HCT116 (cell line): Measurements from ENCODE around the gene IMMP2L. TPM values are rescaled to one million over a fixed set of nuclear protein-coding genes. Genes with fewer than 3 reads are reported as not detected.

ENCODE experiments used
- ATAC-seq: fragments of 200-7000 bp; cut with Tn5 transposase; 2 replicates; pipeline ENCODE4 v1.9.1; 2020; ENCODE audit warnings: mild to moderate bottlenecking, moderate library complexity
- BruUV-seq: library from RNA; stranded (reverse); fragments of 400-500 nt; replicated peaks from 2 replicates; lab custom pipeline; 2021; lab: Mats Ljungman, UMichigan
- CTCF ChIA-PET: fragments of 300-600 bp; sonication (Branson Sonifier 250); formaldehyde crosslinking; loops from one replicate; lab custom pipeline; 2021; ENCODE audit warnings: antibody characterized with exemption; lab: Charles Lee
- POLR2A ChIA-PET: fragments of 300-600, 350-600 bp; sonication (Branson Sonifier 250); formaldehyde crosslinking; loops from one replicate; lab custom pipeline; 2021; ENCODE audit warnings: antibody characterized with exemption; lab: Charles Lee
- RAD21 ChIA-PET, 2 experiments: fragments of 300-600 bp; sonication (Branson Sonifier 250); formaldehyde crosslinking; loops; one replicate each; lab custom pipeline; 2023; ENCODE audit warnings: low total read pairs in 2 of 2; ENCODE audit not compliant: uncharacterized antibody in 2 of 2, unreplicated experiment in 2 of 2, low non-redundant PET in 1 of 2; lab: Charles Lee
- DNase-seq: peaks from one replicate; pipeline ENCODE4 v3.0.0-alpha.2; 2010; ENCODE audit warnings: low read depth, low spot score
- H2AFZ ChIP-seq: fragments of 200-600 bp; shearing (Covaris generic), sonication (generic); 2 replicates; pipeline ENCODE4 v1.6.1; 2017; ENCODE audit warnings: low read depth, mixed run types, mixed read lengths, antibody characterized with exemption, low read length; ENCODE audit not compliant: poor library complexity, severe bottlenecking
- H3K27ac ChIP-seq: 2 replicates; pipeline ENCODE4 v1.5.1; 2012; ENCODE audit warnings: low read depth, low read length
- H3K27me3 ChIP-seq: fragments of 200-600 bp; sonication (generic); 2 replicates; pipeline ENCODE4 v1.6.1; 2016; ENCODE audit warnings: mixed run types, low read length, mixed read lengths; ENCODE audit not compliant: insufficient read depth
- H3K36me3 ChIP-seq, 2 experiments: fragments of 200-500 bp in 1 of 2; fragments of 200-600 bp in 1 of 2; sonication (Bioruptor generic) in 1 of 2; sonication (generic) in 1 of 2; 2 replicates each; pipeline versions ENCODE4 v1.5.1 to v1.6.1; 2014 to 2016; ENCODE audit warnings: low read length in 2 of 2, inconsistent platforms in 1 of 2, mixed read lengths in 1 of 2, mixed run types in 1 of 2; ENCODE audit not compliant: insufficient read depth in 2 of 2, control insufficient read depth in 1 of 2
- H3K4me1 ChIP-seq, 2 experiments: fragments of 200-600 bp in 1 of 2; sonication (generic) in 1 of 2; 2 replicates each; pipeline versions ENCODE4 v1.5.1 to v1.6.1; 2012 to 2017; ENCODE audit warnings: low read length in 2 of 2, inconsistent platforms in 1 of 2, mild to moderate bottlenecking in 1 of 2, mixed read lengths in 1 of 2, mixed run types in 1 of 2, moderate library complexity in 1 of 2; ENCODE audit not compliant: insufficient read depth in 2 of 2, control insufficient read depth in 1 of 2
- H3K4me2 ChIP-seq: fragments of 200-600 bp; sonication (generic); 2 replicates; pipeline ENCODE4 v1.6.1; 2017; ENCODE audit warnings: mixed run types, low read length, mixed read lengths
- H3K4me3 ChIP-seq, 2 experiments: fragments of 200-600 bp in 1 of 2; sonication (generic) in 1 of 2; replicated peaks in 1 of 2; 2 replicates each; pipeline ENCODE4 v1.5.1; 2011 to 2016; ENCODE audit warnings: low read length in 2 of 2, control low read depth in 1 of 2, low read depth in 1 of 2, mild to moderate bottlenecking in 1 of 2, mixed read lengths in 1 of 2, mixed run types in 1 of 2
- H3K79me2 ChIP-seq: fragments of 200-600 bp; sonication (generic); 2 replicates; pipeline ENCODE4 v1.6.1; 2017; ENCODE audit warnings: mild to moderate bottlenecking, mixed run types, low read length, moderate library complexity, mixed read lengths; ENCODE audit not compliant: insufficient read depth
- H3K9ac ChIP-seq: fragments of 200-600 bp; sonication (generic); 2 replicates; pipeline ENCODE4 v1.6.1; 2016; ENCODE audit warnings: low read length, mixed read lengths
- H3K9me2 ChIP-seq: fragments of 200-600 bp; sonication (generic), shearing (Covaris generic); 2 replicates; pipeline ENCODE4 v1.6.1; 2017; ENCODE audit warnings: mixed run types, mild to moderate bottlenecking, moderate library complexity; ENCODE audit not compliant: insufficient read depth
- H3K9me3 ChIP-seq, 2 experiments: fragments of 200-500 bp in 1 of 2; fragments of 200-600 bp in 1 of 2; sonication (Bioruptor generic) in 1 of 2; sonication (generic) in 1 of 2; 2 replicates each; pipeline ENCODE4 v1.6.1; 2014 to 2017; ENCODE audit warnings: low read length in 2 of 2, mixed read lengths in 2 of 2, inconsistent platforms in 1 of 2, low read depth in 1 of 2, mild to moderate bottlenecking in 1 of 2, mixed run types in 1 of 2, moderate library complexity in 1 of 2; ENCODE audit not compliant: control insufficient read depth in 1 of 2, insufficient read depth in 1 of 2
- H4K20me1 ChIP-seq: fragments of 200-600 bp; sonication (generic), shearing (Covaris generic); 2 replicates; pipeline ENCODE4 v1.6.1; 2017; ENCODE audit warnings: mixed run types, mild to moderate bottlenecking, moderate library complexity; ENCODE audit not compliant: insufficient read depth
- CBX3 ChIP-seq: IDR thresholded peaks from 2 replicates; pipeline ENCODE4 v1.6.1; 2012; ENCODE audit warnings: low read depth
- CEBPB ChIP-seq: IDR thresholded peaks from 2 replicates; pipeline ENCODE4 v1.6.1; 2012; ENCODE audit warnings: low read depth
- CTCF ChIP-seq, 3 experiments: fragments of 200-600 bp in 1 of 3; sonication (generic) in 1 of 3; IDR thresholded peaks in 2 of 3; conservative IDR thresholded peaks in 1 of 3; 2 replicates each; pipeline ENCODE4 v1.5.1; 2012 to 2017; ENCODE audit warnings: low read depth in 2 of 3, low read length in 2 of 3, antibody characterized with exemption in 1 of 3, borderline replicate concordance in 1 of 3, control low read depth in 1 of 3, mild to moderate bottlenecking in 1 of 3, mixed read lengths in 1 of 3, mixed run types in 1 of 3, moderate library complexity in 1 of 3; ENCODE audit not compliant: insufficient read depth in 1 of 3
- EGR1 ChIP-seq: IDR thresholded peaks from 2 replicates; pipeline ENCODE4 v1.6.1; 2012; ENCODE audit warnings: low read depth
- EZH2 ChIP-seq: fragments of 200-600 bp; sonication (generic); IDR thresholded peaks from 2 replicates; pipeline ENCODE4 v1.6.1; 2017; ENCODE audit warnings: antibody characterized with exemption, mixed run types
- EZH2phosphoT487 ChIP-seq: fragments of 200-600 bp; IDR thresholded peaks from 2 replicates; pipeline ENCODE4 v1.6.1; 2018; ENCODE audit warnings: antibody characterized with exemption, borderline replicate concordance
- JUND ChIP-seq: IDR thresholded peaks from 2 replicates; pipeline ENCODE4 v1.6.1; 2012
- POLR2AphosphoS5 ChIP-seq: IDR thresholded peaks from 2 replicates; pipeline ENCODE4 v1.6.1; 2011; ENCODE audit warnings: mild to moderate bottlenecking, low read depth, low read length, moderate library complexity
- RAD21 ChIP-seq: IDR thresholded peaks from 2 replicates; pipeline ENCODE4 v1.6.1; 2012; ENCODE audit warnings: low read depth, mild to moderate bottlenecking
- REST ChIP-seq: IDR thresholded peaks from 2 replicates; pipeline ENCODE4 v1.6.1; 2012; ENCODE audit warnings: low read depth
- SIN3A ChIP-seq: IDR thresholded peaks from 2 replicates; pipeline ENCODE4 v1.6.1; 2012; ENCODE audit warnings: low read depth
- SP1 ChIP-seq: IDR thresholded peaks from 2 replicates; pipeline ENCODE4 v1.6.1; 2012; ENCODE audit warnings: low read depth
- SRF ChIP-seq: IDR thresholded peaks from 2 replicates; pipeline ENCODE4 v1.6.1; 2012; ENCODE audit warnings: low read depth
- TCF7L2 ChIP-seq: IDR thresholded peaks from 2 replicates; pipeline ENCODE4 v1.7.0; 2011; ENCODE audit warnings: borderline replicate concordance, inconsistent platforms; ENCODE audit not compliant: insufficient read depth, insufficient read length; ENCODE audit errors: extremely low read depth
- ZFX ChIP-seq: fragments of 450-650 bp; IDR thresholded peaks from 2 replicates; pipeline ENCODE4 v1.6.1; 2017
- ZNF274 ChIP-seq: fragments of 200-500 bp; sonication (Bioruptor generic); IDR thresholded peaks from 2 replicates; pipeline ENCODE4 v1.6.1; 2014; ENCODE audit warnings: mild to moderate bottlenecking, low read depth, low read length, inconsistent platforms
- intact Hi-C: fragments of 100-400 bp; cut with micrococcal nuclease; formaldehyde crosslinking; loops from 2 replicates; pipeline ENCODE4 v1.10.0; 2022
- total RNA-seq: library from RNA; stranded (reverse); gene quantifications from one replicate; pipeline ENCODE4 v1.2.1, GENCODE V29; 2021; ENCODE audit not compliant: unreplicated experiment
- TF ChIP-seq, protein P1 (sequence below): IDR thresholded peaks from 2 replicates; pipeline ENCODE4 v1.6.1; 2011; ENCODE audit warnings: mild to moderate bottlenecking, low read length, moderate library complexity; ENCODE audit not compliant: insufficient replicate concordance; ENCODE audit errors: extremely low read depth
- TF ChIP-seq, protein P2 (sequence below): IDR thresholded peaks from 2 replicates; pipeline ENCODE4 v1.6.1; 2012

Gene IMMP2L
- total RNA-seq, 1 experiment from 2014 or later, result 21.1 TPM

GRCh38 chr7:110759069-110759468 is 803.2 kb downstream of the IMMP2L start:
- no peaks in the 10 kb centered on the region for H3K4me1 ChIP-seq
- H3K27ac ChIP-seq, result no peak overlapping the region
- POLR2A ChIA-PET, result no interaction called here
- no peaks in the 10 kb centered on the region for H3K27me3 ChIP-seq
- H3K4me3 ChIP-seq, result no peak overlapping the region
- DNase-seq, result no peak
- no TSS peak for BruUV-seq
- H3K79me2 ChIP-seq, result no peaks in the 10 kb centered on the region
- no peak overlapping the region for H2AFZ ChIP-seq
- no peak for TF ChIP-seq SRF
- no peak for TF ChIP-seq POLR2AphosphoS5
- TF ChIP-seq JUND, result no peak
- TF ChIP-seq REST, result no peak
- TF ChIP-seq, protein P1, sequence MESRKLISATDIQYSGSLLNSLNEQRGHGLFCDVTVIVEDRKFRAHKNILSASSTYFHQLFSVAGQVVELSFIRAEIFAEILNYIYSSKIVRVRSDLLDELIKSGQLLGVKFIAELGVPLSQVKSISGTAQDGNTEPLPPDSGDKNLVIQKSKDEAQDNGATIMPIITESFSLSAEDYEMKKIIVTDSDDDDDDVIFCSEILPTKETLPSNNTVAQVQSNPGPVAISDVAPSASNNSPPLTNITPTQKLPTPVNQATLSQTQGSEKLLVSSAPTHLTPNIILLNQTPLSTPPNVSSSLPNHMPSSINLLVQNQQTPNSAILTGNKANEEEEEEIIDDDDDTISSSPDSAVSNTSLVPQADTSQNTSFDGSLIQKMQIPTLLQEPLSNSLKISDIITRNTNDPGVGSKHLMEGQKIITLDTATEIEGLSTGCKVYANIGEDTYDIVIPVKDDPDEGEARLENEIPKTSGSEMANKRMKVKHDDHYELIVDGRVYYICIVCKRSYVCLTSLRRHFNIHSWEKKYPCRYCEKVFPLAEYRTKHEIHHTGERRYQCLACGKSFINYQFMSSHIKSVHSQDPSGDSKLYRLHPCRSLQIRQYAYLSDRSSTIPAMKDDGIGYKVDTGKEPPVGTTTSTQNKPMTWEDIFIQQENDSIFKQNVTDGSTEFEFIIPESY, result no peak
- no peak for TF ChIP-seq CEBPB
- TF ChIP-seq EZH2phosphoT487, result no peak
- no peak for TF ChIP-seq CBX3
- no peak for TF ChIP-seq CTCF (IDR thresholded peaks at IDR 0.05 in 2 of 3, conservative IDR thresholded peaks at IDR 0.05 in 1 of 3; ENCODE audit: borderline replicate concordance in 1 of 3, insufficient read depth in 1 of 3, low read depth in 2 of 3, low read length in 2 of 3)
- TF ChIP-seq ZNF274, result no peak
- TF ChIP-seq SP1, result no peak
- no peak for TF ChIP-seq EZH2
- no peak for TF ChIP-seq ZFX
- no peak for TF ChIP-seq EGR1
- TF ChIP-seq TCF7L2, result no peak
- TF ChIP-seq, protein P2, sequence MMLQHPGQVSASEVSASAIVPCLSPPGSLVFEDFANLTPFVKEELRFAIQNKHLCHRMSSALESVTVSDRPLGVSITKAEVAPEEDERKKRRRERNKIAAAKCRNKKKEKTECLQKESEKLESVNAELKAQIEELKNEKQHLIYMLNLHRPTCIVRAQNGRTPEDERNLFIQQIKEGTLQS, result no peak
- TF ChIP-seq RAD21, result no peak
- no peak for TF ChIP-seq SIN3A
- H3K36me3 ChIP-seq, result no peaks in the 10 kb centered on the region
- no peak overlapping the region for H3K4me2 ChIP-seq
- CTCF ChIA-PET, result no interaction called here
- intact Hi-C loops, result no loop called here
- no peaks in the 10 kb centered on the region for H3K9me3 ChIP-seq
- RAD21 ChIA-PET, result no interaction called here
- no peaks in the 10 kb centered on the region for H4K20me1 ChIP-seq
- no peaks in the 10 kb centered on the region for H3K9me2 ChIP-seq
- H3K9ac ChIP-seq, result no peak overlapping the region
- no peak for ATAC-seq
